ENCODE measurements around the gene PYGL.

PYGL gene

DNA sequence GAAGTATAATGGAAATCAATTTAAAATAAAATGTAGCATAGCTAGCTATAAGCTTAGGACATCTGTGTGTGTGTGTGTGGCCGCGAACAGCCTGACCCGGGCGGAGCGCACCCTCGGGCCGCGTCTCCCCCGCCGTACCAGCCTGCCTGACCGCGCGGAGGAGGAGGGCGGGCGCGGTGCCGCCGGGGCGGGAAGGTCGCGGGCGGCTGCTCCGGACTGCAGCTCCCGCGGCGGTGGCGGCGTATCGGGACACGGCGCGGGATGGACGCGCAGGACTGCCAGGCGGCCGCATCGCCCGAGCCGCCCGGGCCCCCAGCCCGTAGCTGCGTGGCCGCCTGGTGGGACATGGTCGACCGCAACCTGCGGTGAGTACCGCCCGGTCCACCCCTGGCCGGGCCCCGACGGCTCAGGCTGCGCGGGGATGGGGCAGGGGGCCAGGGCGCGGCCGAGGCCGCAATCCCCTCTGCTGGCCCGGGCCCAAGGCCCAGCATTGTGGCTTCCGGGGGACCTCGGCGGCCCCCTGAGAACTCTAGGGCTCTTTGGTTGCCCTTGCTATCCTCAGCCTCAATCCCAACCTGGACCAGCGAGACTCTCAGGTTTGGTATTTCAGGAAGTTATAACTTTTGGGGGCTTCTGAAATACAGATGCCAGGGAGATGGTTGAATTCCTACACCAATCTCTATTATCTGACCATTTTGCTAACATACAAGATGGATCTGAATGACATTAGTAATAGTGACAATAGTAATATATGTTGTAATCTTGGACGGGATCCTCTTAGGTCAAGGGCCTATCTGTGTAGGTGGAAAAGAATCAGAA, 72.2 kb downstream of the PYGL start, which contains the start of gene ABHD12B:
ABHD12B (plus strand) TSS at position 140 of the 819 bp plus-strand sequence; CDS start at position 262, 122 bp downstream.
- DNase-seq (ENCODE audit: low read depth in 2 of 2): no peak

DNA sequence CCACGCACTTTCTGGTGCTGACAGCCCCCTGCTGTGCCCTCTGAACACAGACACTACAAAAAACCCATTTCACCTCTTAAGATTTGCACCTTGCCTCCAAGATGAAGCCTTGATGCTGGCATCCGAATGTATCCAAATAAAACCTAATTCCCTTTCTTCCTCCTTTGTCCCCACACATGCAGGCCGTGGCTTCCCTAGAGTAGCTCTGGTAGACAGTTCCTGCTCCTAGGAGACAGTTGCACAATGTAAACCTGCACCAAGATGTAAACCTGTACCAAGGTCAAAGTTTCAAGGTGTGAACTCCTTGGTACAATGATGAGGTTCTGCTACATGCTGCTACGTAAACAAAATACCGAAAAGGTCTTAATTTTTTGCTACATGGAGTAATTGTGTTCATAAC, 73.1 kb downstream of the PYGL start:
- no peak for DNase-seq (ENCODE audit: low read depth in 2 of 2)

GRCh38 chr14:50865391-50866076, 78.7 kb downstream of the PYGL start:
- DNase-seq (ENCODE audit: low read depth in 2 of 2): no peak

DNA sequence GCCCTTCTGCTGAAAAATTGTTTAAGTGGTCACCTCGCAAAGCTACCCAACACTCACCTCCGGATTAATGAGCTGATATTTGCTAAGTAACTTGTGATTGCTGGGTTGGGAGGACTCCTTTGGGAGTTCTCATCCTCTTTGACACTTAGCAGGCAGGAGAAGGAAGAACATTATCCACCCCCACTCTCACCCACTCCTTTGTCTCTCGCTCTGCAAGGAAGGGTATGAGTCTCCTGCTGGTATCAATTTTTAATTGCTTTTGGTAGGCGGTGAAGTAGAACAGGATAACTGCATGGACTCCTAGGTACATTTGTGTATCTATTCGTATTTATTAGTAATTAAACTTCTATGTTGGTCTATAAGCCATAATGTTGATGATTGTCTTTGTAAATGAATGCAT, 79.3 kb downstream of the PYGL start:
- no peak for DNase-seq (ENCODE audit: low read depth in 2 of 2)

DNA sequence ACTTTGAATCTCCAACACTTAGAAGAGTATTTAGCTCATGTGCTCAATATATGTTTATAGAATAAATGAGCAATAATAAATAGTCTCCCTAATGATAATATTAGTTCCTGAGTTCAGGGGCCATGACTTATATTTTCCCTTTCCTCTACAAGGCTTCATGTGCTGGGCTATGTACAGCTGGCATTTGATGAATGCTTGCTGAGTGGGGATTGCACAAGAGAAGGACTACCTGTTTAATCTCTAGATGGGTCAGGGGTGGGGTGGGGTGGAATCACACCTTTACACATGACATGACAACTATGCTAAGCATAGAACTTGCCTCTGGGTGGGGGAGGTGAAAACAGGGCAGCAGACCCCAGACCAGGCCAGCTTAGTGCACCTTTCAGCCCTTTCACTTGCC, 80.0 kb downstream of the PYGL start:
- DNase-seq (ENCODE audit: low read depth in 2 of 2): no peak

GRCh38 chr14:50862036-50862570, 82.2 kb downstream of the PYGL start:
- no peak for DNase-seq (ENCODE audit: low read depth in 2 of 2)

GRCh38 chr14:50860478-50861086, 83.7 kb downstream of the PYGL start:
- peak; percentile 80 to 91 for DNase-seq (ENCODE audit: low read depth in 2 of 2)

GRCh38 chr14:50859296-50859624, 85.0 kb downstream of the PYGL start:
- DNase-seq (ENCODE audit: low read depth in 2 of 2): no peak

GRCh38 chr14:50856660-50857059, 87.6 kb downstream of the PYGL start:
- DNase-seq (ENCODE audit: low read depth in 2 of 2): no peak

- DNase-seq (ENCODE audit: low read depth in 2 of 2): no peak
Observed at GRCh38 chr14:50855558-50855957, 88.7 kb downstream of the PYGL start.
